CD4-positive, alpha-beta memory T cell (primary cell): ENCODE measurements around the gene PTPRT. TPM values are rescaled to one million over a fixed set of nuclear protein-coding genes. Genes with fewer than 3 reads are reported as not detected.
A peak's percentile ranks its signal among the peaks of the same experiment; 100 is the strongest.

Experiments used
- CTCF ChIA-PET: fragments of 350-600 bp; sonication (Branson Sonifier 250); formaldehyde crosslinking; loops from one replicate; lab custom pipeline; 2021; ENCODE audit warnings: inconsistent platforms; ENCODE audit not compliant: partially characterized antibody; lab: Charles Lee
- POLR2A ChIA-PET: fragments of 350-600 bp; sonication (Branson Sonifier 250); formaldehyde crosslinking; loops from one replicate; lab custom pipeline; 2021; ENCODE audit not compliant: partially characterized antibody; lab: Charles Lee
- DNase-seq, 5 donors: peaks; one replicate each; pipeline versions ENCODE4 v3.0.0 to v3.0.0-alpha.2; 2020 to 2022; ENCODE audit warnings: mixed read lengths in 1 of 5
- H3K27ac ChIP-seq: one replicate; pipeline ENCODE4 v1.7.0; 2013; ENCODE audit warnings: low read depth, low read length
- H3K27me3 ChIP-seq: 2 replicates; pipeline ENCODE4 v1.7.0; 2013; ENCODE audit warnings: mild to moderate bottlenecking, low read length, moderate library complexity; ENCODE audit not compliant: insufficient read depth
- H3K36me3 ChIP-seq: 2 replicates; pipeline ENCODE4 v1.7.0; 2013; ENCODE audit warnings: mild to moderate bottlenecking, low read length, moderate library complexity; ENCODE audit not compliant: insufficient read depth
- H3K4me1 ChIP-seq: 2 replicates; pipeline ENCODE4 v1.7.0; 2013; ENCODE audit warnings: mild to moderate bottlenecking, low read length, moderate library complexity; ENCODE audit not compliant: insufficient read depth
- H3K4me3 ChIP-seq, 2 donors: one replicate each; pipeline ENCODE4 v1.7.0; 2013; ENCODE audit warnings: low read length in 2 of 2, mild to moderate bottlenecking in 1 of 2
- H3K9me3 ChIP-seq, 2 donors: one replicate each; pipeline ENCODE4 v1.7.0; 2013; ENCODE audit warnings: low read length in 2 of 2, control low read depth in 1 of 2; ENCODE audit not compliant: control insufficient read depth in 1 of 2
- H3K27ac Mint-ChIP-seq, 7 donors: one replicate each; pipeline ENCODE4 v1.8.0; 2020 to 2021; ENCODE audit warnings: mixed read lengths in 7 of 7, mild to moderate bottlenecking in 6 of 7, inconsistent platforms in 3 of 7, moderate library complexity in 3 of 7
- H3K27me3 Mint-ChIP-seq, 2 donors: one replicate each; pipeline ENCODE4 v1.8.0; 2020 to 2021; ENCODE audit warnings: mixed read lengths in 2 of 2
- H3K36me3 Mint-ChIP-seq, 2 donors: one replicate each; pipeline ENCODE4 v1.8.0; 2020 to 2021; ENCODE audit warnings: mixed read lengths in 2 of 2, inconsistent platforms in 1 of 2, mild to moderate bottlenecking in 1 of 2
- H3K4me1 Mint-ChIP-seq, 4 donors: one replicate each; pipeline ENCODE4 v1.8.0; 2020 to 2021; ENCODE audit warnings: mixed read lengths in 4 of 4, mild to moderate bottlenecking in 1 of 4
- H3K4me3 Mint-ChIP-seq, 8 donors: one replicate each; pipeline ENCODE4 v1.8.0; 2020 to 2021; ENCODE audit warnings: mixed read lengths in 8 of 8, mild to moderate bottlenecking in 7 of 8, moderate library complexity in 6 of 8, inconsistent platforms in 3 of 8
- H3K9me3 Mint-ChIP-seq, 8 donors: one replicate each; pipeline ENCODE4 v1.8.0; 2020 to 2021; ENCODE audit warnings: mixed read lengths in 8 of 8, mild to moderate bottlenecking in 5 of 8, inconsistent platforms in 3 of 8, moderate library complexity in 1 of 8
- intact Hi-C: fragments of 100-400 bp; cut with micrococcal nuclease; formaldehyde crosslinking; loops from one replicate; pipeline ENCODE4 v1.15.1; 2023
- polyA plus RNA-seq, 2 donors: library from polyadenylated mRNA; unstranded; fragments of 300-500 nt; fragmentation: Illumina TruSeq; gene quantifications; one replicate each; pipeline ENCODE4 v1.2.3, GENCODE V29; 2021
- total RNA-seq, 2 experiments: library from RNA; stranded (reverse); gene quantifications; one replicate each; pipeline ENCODE4 v1.2.3, GENCODE V29; 2021

PTPRT gene
- total and polyA plus RNA-seq, 4 experiments from 2014 or later, result not detected

DNA sequence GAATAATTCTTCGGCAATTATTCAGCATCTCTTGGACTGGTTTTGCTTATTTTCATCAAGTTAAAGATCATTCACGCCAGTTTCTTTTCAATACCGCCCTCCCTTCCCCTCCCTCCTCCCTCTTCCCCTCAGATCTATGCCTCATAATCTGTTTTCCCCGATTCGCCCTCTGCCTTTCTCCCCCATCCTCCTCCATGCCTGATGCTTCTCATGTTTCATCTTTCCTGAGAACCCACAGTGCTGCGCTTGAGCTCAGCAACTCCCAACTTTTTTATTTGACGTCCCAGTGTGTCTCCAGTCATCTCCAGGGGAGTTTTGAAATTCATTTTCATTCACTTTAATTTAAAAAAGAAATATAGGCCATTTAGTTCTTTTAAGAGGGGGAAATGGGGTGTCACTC lies 142.7 kb downstream of the PTPRT start:
- POLR2A ChIA-PET, result no interaction called here
- no peaks in the 10 kb centered on the region for H3K4me1 Mint-ChIP-seq
- H3K27me3 ChIP-seq, result no peaks in the 10 kb centered on the region

DNA sequence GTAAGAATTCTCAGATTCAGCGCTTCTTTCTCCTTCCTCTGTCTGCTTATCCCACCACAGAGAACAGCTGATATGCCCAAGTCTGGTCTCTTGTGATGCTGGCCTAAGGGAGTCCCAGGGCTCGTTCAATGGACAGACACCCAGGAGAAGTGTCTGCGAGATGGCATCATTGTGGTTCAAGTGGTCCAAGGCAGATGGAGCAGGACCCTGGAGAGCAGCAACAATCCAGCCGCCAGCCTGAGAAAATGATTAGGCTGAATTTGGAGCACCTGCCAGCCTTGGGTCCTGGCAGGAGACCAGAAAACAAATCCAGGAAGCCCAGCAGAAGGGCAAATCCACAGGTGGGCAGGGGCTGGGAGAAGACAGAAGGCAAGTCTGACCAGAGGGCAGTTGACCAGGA lies 145.8 kb downstream of the PTPRT start:
- no peaks in the 10 kb centered on the region for H3K9me3 ChIP-seq
- CTCF ChIA-PET, result no interaction called here
- H3K4me3 Mint-ChIP-seq, result no peak overlapping the region

More for the DNA sequence above, 142.7 kb downstream of the PTPRT start:
- Mint-ChIP-seq H3K4me3 (no peak overlapping the region), H3K9me3 (peaks cover 0 to 5% (median 4%) of the 10 kb centered on the region in 8 donors), H3K27me3 (peaks cover 0 to 1% of the 10 kb centered on the region in 2 donors), H3K36me3 (no peaks in the 10 kb centered on the region), H3K27ac (no peak overlapping the region)
- intact Hi-C loops, result no loop called here
- H3K4me1 ChIP-seq, result no peaks in the 10 kb centered on the region
- no peak overlapping the region for H3K4me3 ChIP-seq
- CTCF ChIA-PET, result no interaction called here
- H3K27ac ChIP-seq, result no peak overlapping the region
- H3K36me3 ChIP-seq, result no peaks in the 10 kb centered on the region
- H3K9me3 ChIP-seq, result no peaks in the 10 kb centered on the region
- no peak for DNase-seq

DNA sequence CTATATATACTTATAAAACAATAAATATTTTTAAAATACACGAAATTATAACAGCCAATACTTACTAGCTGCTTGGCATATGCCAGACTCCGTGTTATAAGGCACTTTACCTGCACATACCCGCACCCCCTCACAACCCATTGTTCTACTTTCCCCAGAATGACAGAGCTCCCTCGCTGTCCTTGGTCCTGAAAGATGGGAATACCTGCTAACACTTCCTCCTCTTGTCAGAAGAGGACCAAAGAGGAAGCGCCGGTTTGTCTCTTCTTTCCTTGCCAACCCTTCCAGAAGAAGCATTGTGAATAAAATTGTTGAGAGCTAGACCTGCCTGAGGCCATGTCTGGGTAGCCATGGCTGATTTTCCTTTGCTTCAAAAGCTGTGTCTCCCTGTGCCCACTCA lies 149.3 kb downstream of the PTPRT start:
- no peak for DNase-seq
- Mint-ChIP-seq H3K27me3 (peaks cover 0 to 1% of the 10 kb centered on the region in 2 donors), H3K4me3 (no peak overlapping the region), H3K27ac (no peak overlapping the region), H3K9me3 (peaks cover 0 to 6% (median 2%) of the 10 kb centered on the region in 8 donors), H3K4me1 (no peaks in the 10 kb centered on the region), H3K36me3 (no peaks in the 10 kb centered on the region)
- H3K36me3 ChIP-seq, result no peaks in the 10 kb centered on the region
- no peaks in the 10 kb centered on the region for H3K9me3 ChIP-seq
- no peaks in the 10 kb centered on the region for H3K27me3 ChIP-seq
- H3K4me3 ChIP-seq, result no peak overlapping the region
- H3K4me1 ChIP-seq, result no peaks in the 10 kb centered on the region
- intact Hi-C loops, result no loop called here
- no peak overlapping the region for H3K27ac ChIP-seq
- CTCF ChIA-PET, result no interaction called here
- POLR2A ChIA-PET, result no interaction called here

More for the DNA sequence above, 145.8 kb downstream of the PTPRT start:
- H3K4me1 Mint-ChIP-seq, result no peaks in the 10 kb centered on the region
- Histone ChIP-seq H3K4me3 (no peak overlapping the region), H3K27ac (no peak overlapping the region), H3K36me3 (no peaks in the 10 kb centered on the region), H3K27me3 (no peaks in the 10 kb centered on the region), H3K4me1 (no peaks in the 10 kb centered on the region)
- no peak for DNase-seq
- H3K36me3 Mint-ChIP-seq, result no peaks in the 10 kb centered on the region
- H3K27me3 Mint-ChIP-seq, result peaks cover 0 to 1% of the 10 kb centered on the region in 2 donors
- H3K27ac Mint-ChIP-seq, result no peak overlapping the region
- POLR2A ChIA-PET, result no interaction called here
- H3K9me3 Mint-ChIP-seq, result peaks cover 0 to 9% (median 3%) of the 10 kb centered on the region in 8 donors
- intact Hi-C loops, result no loop called here

DNA sequence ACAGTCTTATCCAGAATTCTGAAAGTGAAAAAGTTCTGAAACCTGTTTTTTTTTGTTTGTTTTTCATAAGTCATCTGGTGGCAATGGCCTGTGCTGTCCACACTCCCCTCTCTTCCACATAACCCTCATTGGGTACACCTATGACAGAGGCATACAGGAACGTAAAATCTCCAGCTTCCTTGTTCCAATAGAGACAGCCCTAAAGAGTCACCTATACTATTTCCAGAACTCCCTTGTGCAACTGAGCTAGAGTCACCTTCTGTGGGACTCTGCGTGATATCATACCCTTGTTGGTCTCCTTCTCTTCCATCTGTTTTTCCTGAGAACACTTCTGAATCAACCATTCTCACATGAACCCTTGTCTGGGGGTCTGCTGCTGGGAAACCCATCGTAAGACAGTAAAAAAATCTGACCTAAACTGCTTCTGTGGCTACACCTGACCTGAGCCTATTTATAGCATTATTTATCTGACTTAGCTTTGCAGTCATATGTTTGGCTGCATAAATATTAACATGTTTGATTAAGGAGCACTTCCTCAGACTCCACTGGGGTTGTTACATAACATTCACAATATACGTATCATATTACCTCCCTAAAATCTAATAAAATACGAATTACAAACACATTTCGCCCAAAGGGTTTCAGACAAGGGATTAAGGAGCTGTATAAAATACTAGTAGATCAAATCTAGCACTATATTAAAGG lies 151.9 kb downstream of the PTPRT start:
- no peak overlapping the region for H3K27ac ChIP-seq
- no peaks in the 10 kb centered on the region for H3K4me1 ChIP-seq
- H3K27ac Mint-ChIP-seq, result no peak overlapping the region
- no peaks in the 10 kb centered on the region for H3K9me3 ChIP-seq
- ChIA-PET POLR2A (no interaction called here), CTCF (no interaction called here)
- intact Hi-C loops, result no loop called here
- no peaks in the 10 kb centered on the region for H3K27me3 Mint-ChIP-seq
- H3K4me3 ChIP-seq, result no peak overlapping the region
- H3K36me3 ChIP-seq, result no peaks in the 10 kb centered on the region
- H3K36me3 Mint-ChIP-seq, result no peaks in the 10 kb centered on the region
- no peaks in the 10 kb centered on the region for H3K27me3 ChIP-seq
- no peaks in the 10 kb centered on the region for H3K4me1 Mint-ChIP-seq
- no peak for DNase-seq
- no peak overlapping the region for H3K4me3 Mint-ChIP-seq
- H3K9me3 Mint-ChIP-seq, result peaks cover 0 to 6% (median under 1%) of the 10 kb centered on the region in 8 donors

DNA sequence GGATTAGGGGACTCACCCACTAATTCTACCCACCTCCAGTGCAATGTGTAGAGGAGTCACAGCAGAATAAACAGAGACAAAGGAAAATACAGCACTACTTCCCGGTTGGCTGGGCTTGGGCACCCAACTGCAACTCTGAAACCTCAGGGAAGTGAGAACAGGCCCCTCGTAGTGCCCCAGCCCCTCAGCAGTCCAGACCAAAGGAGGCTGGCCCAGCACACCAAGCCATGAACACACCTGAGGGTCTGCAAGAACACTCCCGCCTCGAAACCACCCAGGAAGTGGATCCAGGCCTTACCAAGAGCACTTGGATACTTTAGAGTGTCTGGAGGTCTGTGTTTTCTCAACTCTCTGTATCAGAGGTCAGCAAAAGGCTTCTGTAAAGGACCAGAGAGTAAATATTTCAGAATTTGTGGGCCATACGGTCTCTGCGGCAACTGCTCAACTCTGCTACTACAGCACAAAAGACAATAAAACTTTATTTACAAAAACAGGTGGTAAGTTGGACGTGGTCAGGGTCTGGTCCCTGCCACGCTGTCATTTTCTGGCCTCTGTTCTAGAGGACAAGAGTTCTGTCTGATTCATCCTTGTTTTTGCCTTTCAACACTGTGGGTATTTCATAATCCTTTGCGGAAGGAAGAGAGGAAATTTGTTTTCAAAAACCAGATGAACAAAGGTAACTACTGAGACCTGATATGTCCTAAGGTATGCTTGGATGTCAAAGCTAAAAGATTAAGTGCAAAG lies 154.6 kb downstream of the PTPRT start:
- no peak overlapping the region for H3K4me3 ChIP-seq
- H3K9me3 ChIP-seq, result no peaks in the 10 kb centered on the region
- DNase-seq, result no peak
- H3K36me3 ChIP-seq, result no peaks in the 10 kb centered on the region
- no peak overlapping the region for H3K4me3 Mint-ChIP-seq
- ChIA-PET POLR2A (no interaction called here), CTCF (no interaction called here)
- no peaks in the 10 kb centered on the region for H3K4me1 Mint-ChIP-seq
- no peaks in the 10 kb centered on the region for H3K36me3 Mint-ChIP-seq
- H3K4me1 ChIP-seq, result no peaks in the 10 kb centered on the region
- H3K27ac ChIP-seq, result no peak overlapping the region
- H3K27me3 ChIP-seq, result no peaks in the 10 kb centered on the region
- peak overlapping the region in 1 of 7 donors; percentile 57 for H3K27ac Mint-ChIP-seq
- intact Hi-C loops, result no loop called here
- H3K9me3 Mint-ChIP-seq, result peaks cover 0 to 3% (median 0%) of the 10 kb centered on the region in 8 donors
- H3K27me3 Mint-ChIP-seq, result no peaks in the 10 kb centered on the region

DNA sequence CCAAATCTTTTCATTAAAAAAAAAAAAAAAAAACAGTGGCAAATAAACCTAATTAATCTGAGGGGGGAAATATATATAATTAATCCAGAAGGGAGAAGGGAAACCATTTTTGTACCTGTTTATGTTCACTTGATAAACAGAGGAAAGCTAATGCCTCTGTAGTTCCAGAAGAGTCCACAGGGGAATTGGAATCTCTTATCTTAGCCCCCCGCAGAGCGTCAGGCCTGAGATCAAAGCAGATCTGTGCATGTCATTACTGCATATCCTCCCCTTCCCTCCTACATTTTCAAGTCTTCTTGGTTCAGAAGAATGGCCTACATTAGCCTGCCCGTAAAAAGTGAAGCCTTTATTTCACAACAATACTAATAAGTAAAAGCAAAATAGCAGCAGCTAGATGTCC lies 157.2 kb downstream of the PTPRT start:
- intact Hi-C loops, result no loop called here
- CTCF ChIA-PET, result no interaction called here
- no peak overlapping the region for H3K4me3 Mint-ChIP-seq
- POLR2A ChIA-PET, result no interaction called here
- no peaks in the 10 kb centered on the region for H3K36me3 Mint-ChIP-seq
- H3K4me3 ChIP-seq, result no peak overlapping the region
- H3K27ac Mint-ChIP-seq, result no peak overlapping the region
- H3K27me3 ChIP-seq, result no peaks in the 10 kb centered on the region
- no peak overlapping the region for H3K27ac ChIP-seq
- no peak for DNase-seq
- no peaks in the 10 kb centered on the region for H3K27me3 Mint-ChIP-seq
- no peaks in the 10 kb centered on the region for H3K4me1 Mint-ChIP-seq
- no peaks in the 10 kb centered on the region for H3K4me1 ChIP-seq
- H3K9me3 Mint-ChIP-seq, result peaks cover 0 to 4% (median 0%) of the 10 kb centered on the region in 8 donors
- H3K36me3 ChIP-seq, result no peaks in the 10 kb centered on the region
- H3K9me3 ChIP-seq, result no peaks in the 10 kb centered on the region

DNA sequence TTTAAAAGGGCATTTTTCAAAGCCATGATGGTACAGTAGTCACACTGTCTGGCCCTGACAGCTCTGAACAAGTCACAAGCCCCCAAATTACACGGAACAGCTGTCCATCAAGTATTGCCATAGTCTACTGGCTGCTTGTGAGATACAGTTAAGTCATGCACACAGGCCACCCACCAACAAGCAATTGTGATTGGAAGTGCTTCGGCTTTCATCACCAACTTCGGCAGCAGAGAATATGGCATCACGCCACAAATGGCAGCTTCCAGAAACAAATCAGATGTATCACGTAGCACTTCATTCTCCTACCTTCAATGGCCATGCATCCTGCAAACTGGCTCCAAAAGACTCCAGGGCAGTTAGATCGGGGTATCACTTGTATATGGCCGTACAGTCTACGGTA lies 160.5 kb downstream of the PTPRT start:
- no peaks in the 10 kb centered on the region for H3K27me3 ChIP-seq
- no peaks in the 10 kb centered on the region for H3K36me3 Mint-ChIP-seq
- ChIA-PET CTCF (no interaction called here), POLR2A (no interaction called here)
- H3K4me3 Mint-ChIP-seq, result no peak overlapping the region
- no peaks in the 10 kb centered on the region for H3K4me1 Mint-ChIP-seq
- H3K9me3 ChIP-seq, result no peaks in the 10 kb centered on the region
- H3K9me3 Mint-ChIP-seq, result peaks cover 0 to 5% (median 0%) of the 10 kb centered on the region in 8 donors
- intact Hi-C loops, result no loop called here
- H3K4me1 ChIP-seq, result no peaks in the 10 kb centered on the region
- no peak overlapping the region for H3K4me3 ChIP-seq
- H3K36me3 ChIP-seq, result no peaks in the 10 kb centered on the region
- H3K27me3 Mint-ChIP-seq, result no peaks in the 10 kb centered on the region
- H3K27ac ChIP-seq, result no peak overlapping the region
- no peak for DNase-seq
- no peak overlapping the region for H3K27ac Mint-ChIP-seq
